GM21526 (cell line): ENCODE data around the gene DAZ4.
"Not testable (repeated sequence)": the region's sequence is repeated elsewhere in the genome, so short reads cannot be mapped to it uniquely, and the experiment has no call there.

Source experiments
- ATAC-seq: cut with Tn5 transposase; IDR thresholded peaks from one replicate; pipeline ENCODE4 v1.9.1; 2021; ENCODE audit warnings: moderate library complexity; ENCODE audit not compliant: unreplicated experiment, low FRiP score

Gene DAZ4

GRCh38 chrY:24833619-24834018 lies at the start of gene DAZ4:
DAZ4 (plus strand) TSS chrY:24833919; CDS start chrY:24834127, 208 bp downstream.
- ATAC-seq: not testable (repeated sequence)

DNA sequence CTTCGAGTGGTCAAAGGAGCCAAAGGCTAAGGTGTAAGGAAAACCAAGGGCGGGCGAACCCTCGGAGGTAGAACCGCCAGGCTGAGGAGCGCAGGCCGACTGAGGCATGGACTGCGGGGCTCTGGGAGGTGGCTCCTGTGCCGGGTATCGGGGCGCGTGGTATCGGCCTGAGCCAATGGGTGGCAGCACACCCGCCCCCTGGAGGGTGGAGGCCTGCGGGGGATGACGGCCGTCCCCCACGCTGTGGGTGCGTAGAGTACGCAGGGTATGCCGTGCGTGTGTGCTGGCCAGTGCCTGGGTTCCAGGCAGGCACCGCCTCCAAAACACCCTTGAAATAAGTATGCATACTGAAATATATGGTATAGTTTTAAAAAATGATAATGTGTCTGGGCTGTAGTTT lies 20.4 kb upstream of the DAZ4 start, which contains the start of gene DAZ3:
Gene DAZ3, minus strand, starts transcription at position 101 of the 400 bp plus-strand sequence. CDS start 208 bp downstream, outside the sequence.
- ATAC-seq: not testable (repeated sequence)

DNA sequence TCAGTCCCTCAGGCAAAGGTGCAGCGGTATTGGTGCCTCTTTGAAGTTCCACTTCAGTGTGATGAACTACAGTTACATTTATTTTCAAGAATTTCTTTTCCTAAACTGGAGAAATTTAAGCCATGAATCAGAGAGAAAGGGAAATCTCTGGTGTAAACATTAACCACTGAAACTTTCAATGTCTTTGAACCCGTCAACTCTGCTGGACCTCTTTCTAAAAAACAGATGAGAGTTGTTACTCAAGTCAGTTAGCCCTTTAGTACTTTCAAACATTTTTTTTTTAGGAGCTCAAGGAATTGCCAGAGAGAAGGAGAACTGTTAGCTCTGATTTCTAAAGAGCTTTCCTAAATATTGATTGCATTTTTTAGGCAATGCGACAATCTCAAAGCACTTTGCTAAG lies 11.9 kb upstream of the DAZ4 start:
- not testable (repeated sequence) for ATAC-seq

GRCh38 chrY:24824184-24824879 lies 9.4 kb upstream of the DAZ4 start:
- ATAC-seq: not testable (repeated sequence)

GRCh38 chrY:24825069-24825468 lies 8.7 kb upstream of the DAZ4 start:
- not testable (repeated sequence) for ATAC-seq
